A549 (cell line): Measurements from ENCODE around the gene PLSCR2.

ENCODE experiments used
- CTCF ChIP-seq: fragments of >200 bp; sonication (Bioruptor Twin); formaldehyde crosslinking; IDR thresholded peaks from 3 replicates; pipeline ENCODE4 v1.5.1; 2016
- RFX5 ChIP-seq: fragments of 450-650 bp; IDR thresholded peaks from 2 replicates; pipeline ENCODE4 v1.7.1; 2014; ENCODE audit warnings: antibody characterized with exemption, mild to moderate bottlenecking, moderate library complexity
- TF ChIP-seq, protein P1 (sequence below): IDR thresholded peaks from 2 replicates; pipeline ENCODE4 v1.6.1; 2012

DNA sequence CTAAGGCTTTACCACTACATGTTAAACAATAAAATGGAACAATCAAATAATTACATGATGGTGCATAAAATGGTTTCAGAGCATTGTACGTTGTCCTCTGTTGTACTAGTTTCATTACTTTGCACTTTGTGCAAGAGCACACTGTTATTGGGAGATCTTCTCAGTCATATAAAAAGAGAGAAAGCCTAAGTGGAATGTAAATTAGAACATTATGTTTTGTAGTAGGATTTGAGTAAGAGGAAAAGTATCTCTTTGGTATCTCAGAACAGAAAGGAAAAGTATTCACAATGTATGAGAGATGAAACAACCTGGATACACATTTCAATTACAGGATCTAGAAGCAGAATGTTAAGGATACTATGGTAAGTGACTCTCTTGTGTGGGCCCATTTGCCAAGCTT lies 26.9 kb upstream of the PLSCR2 start:
- TF ChIP-seq, protein P1, sequence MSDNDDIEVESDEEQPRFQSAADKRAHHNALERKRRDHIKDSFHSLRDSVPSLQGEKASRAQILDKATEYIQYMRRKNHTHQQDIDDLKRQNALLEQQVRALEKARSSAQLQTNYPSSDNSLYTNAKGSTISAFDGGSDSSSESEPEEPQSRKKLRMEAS, result no peak
- TF ChIP-seq RFX5 (no peak), CTCF (no peak)
